Activated CD4-positive, CD25-positive, alpha-beta regulatory T cell treated with anti-CD3 and anti-CD28 coated beads, Interleukin-2, amount 50 U/mL, for 24 hours (primary cell): Measurements from ENCODE around the gene DACT2.
"Not testable (repeated sequence)": the region's sequence is repeated elsewhere in the genome, so short reads cannot be mapped to it uniquely, and the experiment has no call there.

Experiments
- ATAC-seq, 2 donors: fragments of 150-1000 bp; cut with Tn5 transposase; one replicate each; pipeline ENCODE4 v1.10.0; 2021; ENCODE audit warnings: mild to moderate bottlenecking in 1 of 2, moderate library complexity in 1 of 2

DACT2 gene

DNA sequence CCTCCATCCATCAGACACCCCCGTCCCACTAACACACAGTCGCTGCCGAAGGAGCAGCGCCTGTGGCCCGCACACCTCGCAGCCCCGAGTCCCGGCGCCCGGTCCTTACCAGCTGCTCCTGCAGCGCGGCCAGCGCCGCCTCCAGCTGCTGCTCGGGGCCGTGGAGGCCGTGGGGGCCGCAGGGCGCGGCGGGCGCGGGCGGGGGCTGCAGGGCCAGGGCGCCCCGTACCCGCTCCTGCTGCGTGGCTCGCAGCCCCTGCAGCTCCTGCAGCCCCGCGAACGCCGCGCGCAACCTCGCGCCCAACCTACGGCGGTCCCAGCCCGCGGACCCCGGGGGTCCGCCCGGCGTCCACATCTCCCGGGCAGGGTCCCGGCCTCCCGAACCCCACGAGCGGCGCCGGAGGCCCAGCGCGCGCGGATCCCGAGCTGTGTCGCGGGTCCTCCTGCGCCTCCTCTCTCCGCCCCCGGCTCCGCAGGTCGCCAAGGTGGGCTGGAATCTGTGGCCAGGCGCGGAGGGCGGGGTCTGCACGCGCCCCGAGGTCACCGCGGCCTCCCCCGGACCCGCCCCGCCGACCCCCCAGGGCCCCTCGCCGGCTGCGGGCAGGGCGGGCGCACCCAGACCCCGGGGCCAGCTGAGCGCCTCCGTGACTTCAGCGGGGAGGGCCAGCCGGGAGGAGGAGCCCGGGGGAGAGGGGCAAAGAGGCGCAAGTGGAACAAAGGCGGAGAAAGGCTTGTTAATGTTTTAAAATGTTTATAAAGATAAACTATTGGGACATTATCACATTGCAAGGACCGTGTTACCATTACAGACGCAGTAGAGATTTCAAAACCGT lies at the start of gene DACT2:
DACT2 (minus strand) TSS at position 499 of the 833 bp plus-strand sequence; CDS start at position 355, 144 bp downstream.
- no peak for ATAC-seq

- no peak for ATAC-seq
Observed at GRCh38 chr6:168368936-168369335, 49.4 kb upstream of the DACT2 start.

- ATAC-seq = no peak
Observed at GRCh38 chr6:168368066-168368820, 48.7 kb upstream of the DACT2 start.

DNA sequence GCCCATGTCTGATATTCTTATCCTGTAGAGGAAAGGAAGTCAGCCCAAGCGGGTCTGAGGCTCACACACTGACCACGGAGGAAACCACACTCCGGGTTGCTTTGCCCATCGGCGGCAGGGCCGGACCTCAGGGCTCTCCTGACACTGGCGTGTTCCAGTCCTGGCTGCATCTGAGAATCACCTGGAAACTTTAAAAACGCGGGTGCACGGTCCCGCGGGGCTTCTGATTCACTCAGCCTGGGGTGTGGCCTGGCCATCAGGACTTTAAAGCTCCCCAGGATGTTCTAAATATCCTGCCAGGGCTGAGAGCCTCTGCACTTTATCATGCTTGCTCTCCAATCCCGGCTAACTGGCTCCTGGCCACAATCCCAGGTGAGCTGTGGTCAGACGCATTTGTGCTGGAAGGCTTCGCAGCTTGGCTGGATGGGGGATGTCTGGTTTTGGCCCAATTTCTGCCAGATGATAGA lies 47.7 kb upstream of the DACT2 start:
- ATAC-seq = no peak

DNA sequence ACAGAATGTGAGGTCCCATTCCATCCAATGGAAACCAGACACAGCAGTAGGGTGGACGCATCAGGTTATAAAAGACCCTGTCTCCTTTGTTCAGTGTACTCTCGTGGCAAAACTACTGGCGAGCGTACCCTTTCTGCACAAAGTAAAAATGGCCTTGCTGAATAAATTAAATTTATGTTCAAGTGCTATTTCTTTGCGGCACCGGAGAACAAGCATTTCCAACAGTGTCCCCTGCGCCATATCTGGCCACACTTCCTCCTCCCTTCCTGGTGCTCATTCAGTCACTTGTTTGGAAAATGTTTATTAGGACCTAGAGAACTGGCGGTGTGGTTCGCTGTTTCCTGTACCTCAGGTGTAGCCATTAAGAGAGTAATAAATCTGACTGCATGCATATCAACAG lies 46.9 kb upstream of the DACT2 start:
- ATAC-seq = no peak

DNA sequence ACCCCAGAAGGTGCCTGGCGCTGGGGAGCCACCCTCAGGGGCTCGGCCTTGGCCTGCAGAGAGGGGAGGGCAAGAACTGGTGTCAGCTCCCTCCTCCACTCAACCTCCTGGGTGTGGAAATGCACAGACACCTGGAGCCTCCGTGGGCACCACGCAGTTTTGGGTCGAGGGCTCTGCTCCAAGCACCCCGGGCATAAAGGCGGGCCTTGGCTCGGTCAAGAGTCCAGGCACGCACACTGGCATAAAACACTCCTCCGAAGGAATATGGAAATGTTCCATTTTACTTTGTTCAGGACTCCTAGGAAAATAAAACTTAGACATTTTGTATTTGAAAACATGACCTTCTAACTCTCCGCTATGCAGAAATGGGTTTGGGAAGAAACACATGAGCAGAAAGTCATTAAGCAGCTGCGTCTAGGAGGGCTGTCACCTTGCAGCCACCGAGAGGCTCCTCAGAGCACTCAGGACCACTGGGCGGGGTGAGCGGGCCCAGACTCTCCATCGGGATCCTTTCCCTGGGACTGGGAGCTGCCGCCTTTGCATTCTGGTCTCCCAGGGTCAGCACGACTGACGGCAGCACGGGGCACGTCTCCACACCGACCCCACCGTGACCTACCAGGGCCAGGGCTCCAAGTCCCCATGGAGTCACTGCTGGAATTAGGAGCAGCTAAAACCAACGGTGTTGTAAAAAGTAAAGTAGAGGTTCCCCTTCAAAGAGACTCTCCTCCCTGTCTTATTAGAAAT lies 46.0 kb upstream of the DACT2 start:
- no peak for ATAC-seq

DNA sequence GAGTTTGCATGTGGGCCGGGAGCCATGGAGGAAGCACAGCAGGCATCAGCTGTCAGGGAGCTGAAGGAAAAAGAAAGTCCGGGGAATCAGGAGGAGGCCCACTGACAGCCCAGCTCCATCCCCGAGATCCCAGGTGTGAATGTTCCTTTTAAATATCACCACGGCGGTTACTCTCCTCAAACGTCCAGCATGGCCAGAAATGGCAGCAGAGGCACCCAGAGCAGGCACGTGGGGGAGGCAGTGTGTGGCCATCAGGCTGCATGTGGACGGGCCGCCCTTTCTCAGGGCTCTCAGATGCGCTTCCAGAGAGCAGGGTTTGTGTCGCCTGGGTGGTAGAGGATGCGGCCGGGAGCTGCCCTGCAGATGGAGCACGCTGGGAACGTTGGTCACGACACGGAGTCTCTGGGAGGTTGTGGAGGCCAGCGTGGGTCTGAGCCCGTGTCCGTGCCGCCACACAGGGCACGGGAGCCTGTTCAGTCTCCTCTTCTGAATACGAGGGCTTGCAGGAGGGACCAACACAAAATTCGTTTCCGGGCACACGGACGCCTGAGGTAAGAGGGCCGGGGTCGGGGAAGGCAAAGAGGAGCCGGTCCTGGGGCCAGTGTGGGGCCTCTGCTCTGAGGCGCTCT lies 45.3 kb upstream of the DACT2 start:
- ATAC-seq = no peak

DNA sequence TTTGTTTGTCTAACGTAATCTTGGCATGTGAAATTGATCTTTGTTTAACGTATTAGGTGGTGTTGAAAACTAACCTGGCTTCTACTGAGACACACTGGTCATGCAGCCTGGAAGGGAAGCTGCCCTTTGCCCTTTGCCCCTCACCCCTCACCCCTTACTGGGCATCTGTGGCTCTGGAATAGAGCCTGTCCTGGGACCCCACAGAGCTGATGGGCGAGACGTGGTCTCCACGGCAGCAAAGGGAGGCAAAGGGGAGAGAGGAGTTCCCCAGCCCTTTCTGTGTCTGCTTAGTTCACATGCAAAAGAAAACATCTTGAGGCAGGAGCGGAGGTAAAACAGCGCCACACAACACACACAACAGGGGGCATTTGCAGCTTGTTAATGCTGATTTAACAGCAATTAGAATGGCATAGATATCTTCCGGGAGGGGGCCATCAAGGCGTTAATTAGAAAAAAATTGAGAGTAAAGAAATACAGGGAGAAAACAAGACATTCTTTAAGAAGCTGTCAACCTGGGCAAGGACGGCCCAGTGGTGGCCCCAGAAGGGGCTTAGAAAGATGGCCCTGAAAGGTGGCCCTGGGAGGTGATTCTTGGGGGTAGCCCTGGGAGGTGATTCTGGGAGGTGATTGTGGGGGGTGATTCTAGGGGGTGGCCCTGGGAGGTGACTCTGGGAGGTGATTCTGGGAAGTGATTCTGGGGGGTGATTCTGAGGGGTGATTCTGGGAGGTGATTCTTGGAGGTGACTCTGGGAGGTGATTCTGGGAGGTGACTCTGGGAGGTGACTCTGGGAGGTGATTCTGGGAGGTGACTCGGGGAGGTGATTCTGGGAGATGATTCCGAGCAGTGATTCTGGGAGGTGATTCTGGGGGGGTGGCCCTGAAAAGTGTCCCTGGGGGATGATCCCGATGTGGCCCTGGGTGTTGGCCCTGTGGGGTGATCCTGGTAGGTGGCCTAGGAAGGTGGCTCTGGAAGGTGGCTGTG lies 44.5 kb upstream of the DACT2 start:
- ATAC-seq = no peak

DNA sequence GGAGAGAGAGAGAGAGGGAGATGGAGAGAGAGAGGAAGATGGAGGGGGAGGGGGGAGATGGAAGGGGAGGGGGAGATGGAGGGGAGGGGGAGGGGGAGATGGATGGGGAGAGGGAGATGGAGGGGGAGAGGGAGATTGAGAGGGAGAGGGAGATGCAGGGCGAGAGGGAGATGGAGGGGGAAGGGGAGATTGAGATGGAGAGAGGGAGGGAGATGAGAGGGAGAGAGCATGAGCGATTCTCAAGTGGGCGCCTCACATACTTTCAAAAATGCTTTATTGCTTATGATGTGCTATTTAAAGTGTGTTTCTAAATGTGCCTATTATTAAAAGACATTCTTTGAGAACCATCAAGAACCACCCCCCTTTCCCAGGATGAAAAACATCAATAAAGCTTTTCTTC lies 43.7 kb upstream of the DACT2 start:
- ATAC-seq = no peak

GRCh38 chr6:168362276-168362990 lies 42.9 kb upstream of the DACT2 start:
- ATAC-seq = no peak

GRCh38 chr6:168361766-168362165 lies 42.2 kb upstream of the DACT2 start:
- no peak for ATAC-seq

GRCh38 chr6:168359794-168360193 lies 40.2 kb upstream of the DACT2 start:
- ATAC-seq = no peak

DNA sequence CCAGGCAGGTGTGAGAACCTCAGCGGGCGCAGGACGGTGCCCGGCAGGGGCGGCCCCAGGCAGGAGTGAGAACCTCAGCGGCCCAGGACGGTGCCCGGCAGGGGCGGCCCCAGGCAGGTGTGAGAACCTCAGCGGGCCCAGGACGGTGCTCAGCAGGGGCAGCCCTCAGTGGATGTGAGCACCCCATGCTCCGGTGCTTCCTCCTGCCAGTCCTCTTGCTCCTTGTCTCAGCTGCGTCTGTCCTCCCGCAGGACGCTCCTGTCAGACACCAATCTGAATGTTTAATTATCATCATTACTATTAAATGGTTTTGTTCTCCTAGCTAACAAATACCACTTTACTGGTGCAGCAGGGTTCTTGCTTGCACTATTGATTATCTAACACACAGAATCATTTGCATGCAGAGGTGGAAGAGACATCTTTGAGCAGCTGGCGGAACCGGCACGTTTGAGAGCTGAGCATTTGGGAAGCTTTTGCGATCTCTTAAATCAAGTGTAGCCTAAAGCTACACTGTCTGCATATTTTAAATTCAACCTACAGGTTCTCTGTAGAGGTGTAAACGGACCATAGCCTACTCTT lies 39.4 kb upstream of the DACT2 start:
- ATAC-seq = no peak

DNA sequence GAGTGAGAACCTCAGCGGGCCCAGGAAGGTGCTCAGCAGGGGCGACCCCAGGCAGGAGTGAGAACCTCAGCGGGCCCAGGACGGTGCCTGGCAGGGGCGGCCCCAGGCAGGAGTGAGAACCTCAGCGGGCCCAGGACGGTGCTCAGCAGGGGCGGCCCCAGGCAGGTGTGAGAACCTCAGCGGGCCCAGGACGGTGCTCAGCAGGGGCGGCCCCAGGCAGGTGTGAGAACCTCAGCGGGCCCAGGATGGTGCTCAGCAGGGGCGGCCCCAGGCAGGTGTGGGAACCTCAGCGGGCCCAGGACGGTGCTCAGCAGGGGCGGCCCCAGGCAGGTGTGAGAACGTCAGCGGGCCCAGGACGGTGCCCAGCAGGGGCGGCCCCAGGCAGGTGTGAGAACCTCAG lies 37.3 kb upstream of the DACT2 start:
- ATAC-seq = not testable (repeated sequence)

DNA sequence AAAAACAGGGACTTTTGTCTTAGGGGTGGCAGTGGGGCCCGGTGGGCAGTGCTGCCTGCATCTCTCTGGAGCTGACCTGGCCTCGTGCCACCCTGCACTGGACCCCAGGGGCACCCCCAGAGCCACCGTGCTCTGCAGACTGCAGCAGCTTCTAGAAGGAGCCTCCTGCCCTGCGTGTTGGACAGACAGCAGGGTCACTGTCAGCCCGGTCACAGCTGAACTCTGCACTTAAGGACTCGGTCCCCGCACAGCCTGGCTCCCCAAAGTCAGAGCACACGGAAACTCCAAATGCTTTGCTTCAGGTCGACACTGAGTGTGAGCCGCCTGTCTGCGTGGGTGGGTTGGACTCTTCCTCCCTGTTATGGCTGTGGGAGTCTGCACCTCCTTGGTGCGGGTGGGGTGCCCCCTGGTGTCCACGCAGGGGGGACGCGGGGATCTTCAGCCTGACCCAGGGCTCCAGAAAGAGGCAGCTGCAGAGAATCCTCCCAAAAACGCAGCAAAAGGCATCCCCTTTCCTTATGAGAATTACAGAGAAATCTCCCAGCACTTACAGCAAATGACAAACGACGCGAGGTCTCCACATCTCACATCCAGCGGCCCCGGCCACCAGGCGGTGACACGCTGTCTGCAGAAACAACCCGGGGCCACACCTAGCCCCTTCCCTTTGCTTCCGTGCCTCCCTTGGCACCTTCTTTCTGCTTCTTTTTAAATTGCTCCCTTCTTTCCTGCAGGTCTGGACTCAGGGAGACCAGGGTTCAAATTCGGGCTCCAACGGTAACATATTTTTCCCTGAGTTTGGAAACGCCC lies 36.3 kb upstream of the DACT2 start:
- ATAC-seq = no peak

DNA sequence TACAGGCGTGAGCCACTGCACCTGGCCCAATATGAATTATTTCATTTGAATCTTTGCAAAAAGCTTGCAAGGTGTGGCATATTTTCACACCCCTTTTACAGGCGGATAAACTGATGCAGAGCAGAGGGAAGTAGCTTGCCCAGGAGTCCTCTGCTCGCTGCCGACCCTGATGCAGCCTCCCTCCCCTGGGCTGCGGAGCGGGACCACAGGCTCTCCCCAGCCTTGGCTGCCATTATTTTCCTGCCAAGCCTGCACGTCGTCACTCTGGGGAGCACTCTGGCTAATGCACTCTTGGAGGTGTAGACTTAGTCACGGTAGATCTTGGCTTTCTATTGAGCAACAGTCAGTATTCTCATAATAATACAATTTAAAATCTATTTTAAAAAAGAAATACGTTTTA lies 34.8 kb upstream of the DACT2 start:
- no peak for ATAC-seq

GRCh38 chr6:168353041-168353440 lies 33.5 kb upstream of the DACT2 start:
- no peak for ATAC-seq

DNA sequence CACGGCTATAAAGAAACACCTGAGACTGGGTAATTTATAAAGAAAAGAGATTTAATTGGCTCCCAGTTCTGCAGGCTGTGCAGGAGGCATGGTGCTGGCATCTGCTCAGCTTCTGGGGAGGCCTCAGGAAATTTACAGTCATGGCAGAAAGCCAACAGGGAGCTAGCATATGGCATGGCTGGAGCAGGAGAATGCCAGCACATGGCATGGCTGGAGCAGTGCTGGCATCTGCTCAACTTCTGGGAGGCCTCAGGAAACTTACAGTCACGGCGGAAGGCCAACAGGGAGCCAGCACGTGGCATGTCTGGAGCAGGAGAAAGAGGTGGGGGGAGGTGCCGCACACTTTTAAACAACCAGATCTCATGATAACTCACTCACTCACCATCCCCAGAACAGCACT lies 32.5 kb upstream of the DACT2 start:
- no peak for ATAC-seq

- no peak for ATAC-seq
Observed at GRCh38 chr6:168349718-168350210, 30.2 kb upstream of the DACT2 start.
